ENCODE results near the gene HIF1AN.

Gene HIF1AN

DNA sequence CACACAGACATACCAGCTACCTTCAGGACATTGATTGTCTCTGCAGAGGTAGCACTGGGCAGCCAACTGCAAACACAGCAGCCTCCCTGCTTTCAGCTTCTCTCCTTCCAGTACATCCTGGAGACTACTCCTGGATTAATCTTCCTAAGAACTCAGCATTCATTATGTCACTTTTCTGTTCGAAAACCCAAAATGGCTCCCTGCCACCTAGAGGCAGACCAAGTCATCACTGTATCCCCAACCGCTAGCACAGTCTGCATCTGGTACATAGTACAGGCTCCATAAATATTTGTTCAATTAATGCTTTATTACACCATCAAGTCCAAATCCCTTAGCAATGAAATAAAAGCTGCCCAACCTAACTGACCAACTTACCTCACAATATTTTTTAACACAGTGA, 11.1 kb upstream of the HIF1AN start:
- H3K4me3 ChIP-seq (ENCODE audit: control insufficient read depth, low read depth, low read length), result no peak overlapping the region
- TF ChIP-seq, protein P1, sequence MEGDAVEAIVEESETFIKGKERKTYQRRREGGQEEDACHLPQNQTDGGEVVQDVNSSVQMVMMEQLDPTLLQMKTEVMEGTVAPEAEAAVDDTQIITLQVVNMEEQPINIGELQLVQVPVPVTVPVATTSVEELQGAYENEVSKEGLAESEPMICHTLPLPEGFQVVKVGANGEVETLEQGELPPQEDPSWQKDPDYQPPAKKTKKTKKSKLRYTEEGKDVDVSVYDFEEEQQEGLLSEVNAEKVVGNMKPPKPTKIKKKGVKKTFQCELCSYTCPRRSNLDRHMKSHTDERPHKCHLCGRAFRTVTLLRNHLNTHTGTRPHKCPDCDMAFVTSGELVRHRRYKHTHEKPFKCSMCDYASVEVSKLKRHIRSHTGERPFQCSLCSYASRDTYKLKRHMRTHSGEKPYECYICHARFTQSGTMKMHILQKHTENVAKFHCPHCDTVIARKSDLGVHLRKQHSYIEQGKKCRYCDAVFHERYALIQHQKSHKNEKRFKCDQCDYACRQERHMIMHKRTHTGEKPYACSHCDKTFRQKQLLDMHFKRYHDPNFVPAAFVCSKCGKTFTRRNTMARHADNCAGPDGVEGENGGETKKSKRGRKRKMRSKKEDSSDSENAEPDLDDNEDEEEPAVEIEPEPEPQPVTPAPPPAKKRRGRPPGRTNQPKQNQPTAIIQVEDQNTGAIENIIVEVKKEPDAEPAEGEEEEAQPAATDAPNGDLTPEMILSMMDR (IDR thresholded peaks at IDR 0.05; ENCODE audit: control insufficient read depth, insufficient read depth, low read depth, low read length, missing control alignments), result no peak
- no peak for DNase-seq (ENCODE audit: low read depth)

GRCh38 chr10:100528123-100528886, 7.4 kb upstream of the HIF1AN start:
- no peak for DNase-seq (ENCODE audit: low read depth)
- peak overlapping the region; percentile 84 for H3K4me3 ChIP-seq (ENCODE audit: control insufficient read depth, low read depth, low read length)
- TF ChIP-seq, protein P1 (IDR thresholded peaks at IDR 0.05; ENCODE audit: control insufficient read depth, insufficient read depth, low read depth, low read length, missing control alignments), result no peak

GRCh38 chr10:100528921-100529474, 6.7 kb upstream of the HIF1AN start:
- H3K4me3 ChIP-seq (ENCODE audit: control insufficient read depth, low read depth, low read length), result peak overlapping the region; percentile 84
- TF ChIP-seq, protein P1 (IDR thresholded peaks at IDR 0.05; ENCODE audit: control insufficient read depth, insufficient read depth, low read depth, low read length, missing control alignments), result no peak
- DNase-seq (ENCODE audit: low read depth), result no peak

DNA sequence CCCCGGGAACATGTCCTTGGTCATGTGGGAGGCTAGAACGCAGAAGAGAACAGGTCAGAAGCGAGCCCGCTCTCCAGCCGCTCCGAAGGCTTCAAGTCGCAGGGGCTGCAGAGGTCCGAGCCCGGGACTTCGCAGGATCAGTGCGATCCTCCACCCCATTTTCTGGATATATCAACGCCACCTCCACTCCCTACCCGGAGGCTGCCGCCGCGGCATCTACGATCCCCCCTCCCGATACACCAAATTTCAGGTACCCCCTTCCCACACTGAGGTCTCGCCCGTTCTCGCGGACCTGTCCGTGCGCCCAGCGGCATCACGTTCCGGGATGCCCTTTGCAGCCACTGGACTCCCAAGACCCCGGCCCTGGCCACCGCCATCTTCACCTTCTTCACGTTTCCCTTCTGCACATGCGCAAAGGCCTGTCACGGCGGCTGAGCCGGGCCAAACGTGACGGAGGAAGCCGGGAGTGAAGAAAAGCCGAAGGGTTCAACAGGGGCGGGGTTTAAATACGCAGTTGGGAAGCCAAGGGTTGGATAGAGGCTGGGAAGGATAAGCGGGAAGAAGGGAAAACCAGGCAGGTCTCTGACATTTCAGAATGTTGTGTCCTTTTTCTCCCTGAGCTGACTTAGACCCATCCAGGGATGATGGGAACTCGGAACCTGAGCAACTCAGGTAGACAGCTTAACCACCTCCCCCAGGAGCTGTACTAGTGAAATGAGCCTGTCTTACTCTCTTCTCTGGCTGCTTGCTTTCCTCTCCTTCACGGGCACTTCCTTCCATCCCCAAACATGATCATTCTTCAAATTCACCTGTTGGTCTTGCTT, 6.1 kb upstream of the HIF1AN start, which contains the start of gene NDUFB8:
Gene NDUFB8 (minus strand): TSS at position 397 of the 824 bp plus-strand sequence. CDS start 20 bp downstream, at position 377.
- TF ChIP-seq, protein P1 (IDR thresholded peaks at IDR 0.05; ENCODE audit: control insufficient read depth, insufficient read depth, low read depth, low read length, missing control alignments), result no peak

DNA sequence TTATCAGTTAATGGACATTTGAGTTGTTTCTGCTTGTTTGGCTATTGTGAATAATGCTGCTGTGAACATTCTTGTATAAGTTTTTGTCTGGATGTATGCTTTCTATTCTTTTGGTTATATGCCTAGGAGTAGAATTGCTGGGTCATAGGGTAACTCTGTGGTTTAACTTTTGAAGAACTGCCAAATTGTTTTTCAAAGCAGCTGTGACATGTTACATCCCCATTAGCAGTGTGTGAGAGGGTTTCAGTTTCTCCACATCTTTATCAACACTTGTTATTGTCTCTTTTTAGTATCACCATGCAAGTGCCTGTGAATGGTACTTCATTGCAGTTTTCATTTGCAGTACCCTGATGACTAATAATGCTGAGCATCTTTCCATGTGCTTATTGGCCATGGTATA, 4.0 kb upstream of the HIF1AN start:
- TF ChIP-seq, protein P1 (IDR thresholded peaks at IDR 0.05; ENCODE audit: control insufficient read depth, insufficient read depth, low read depth, low read length, missing control alignments), result no peak
- no peak overlapping the region for H3K4me3 ChIP-seq (ENCODE audit: control insufficient read depth, low read depth, low read length)
- no peak for DNase-seq (ENCODE audit: low read depth)

More for the DNA sequence above, 6.1 kb upstream of the HIF1AN start, which contains the start of gene NDUFB8:
- peak within 1 kb of the TSS; percentile 84 for H3K4me3 ChIP-seq (ENCODE audit: control insufficient read depth, low read depth, low read length)
- DNase-seq (ENCODE audit: low read depth), result peak; percentile 33

GRCh38 chr10:100534726-100535125, 1.0 kb upstream of the HIF1AN start:
- DNase-seq (ENCODE audit: low read depth), result no peak
- TF ChIP-seq, protein P1 (IDR thresholded peaks at IDR 0.05; ENCODE audit: control insufficient read depth, insufficient read depth, low read depth, low read length, missing control alignments), result no peak

More at GRCh38 chr10:100534726-100535125, 1.0 kb upstream of the HIF1AN start:
- H3K4me3 ChIP-seq (ENCODE audit: control insufficient read depth, low read depth, low read length), result no peak overlapping the region
